Measurements from ENCODE around the gene EEFSEC.

DNA sequence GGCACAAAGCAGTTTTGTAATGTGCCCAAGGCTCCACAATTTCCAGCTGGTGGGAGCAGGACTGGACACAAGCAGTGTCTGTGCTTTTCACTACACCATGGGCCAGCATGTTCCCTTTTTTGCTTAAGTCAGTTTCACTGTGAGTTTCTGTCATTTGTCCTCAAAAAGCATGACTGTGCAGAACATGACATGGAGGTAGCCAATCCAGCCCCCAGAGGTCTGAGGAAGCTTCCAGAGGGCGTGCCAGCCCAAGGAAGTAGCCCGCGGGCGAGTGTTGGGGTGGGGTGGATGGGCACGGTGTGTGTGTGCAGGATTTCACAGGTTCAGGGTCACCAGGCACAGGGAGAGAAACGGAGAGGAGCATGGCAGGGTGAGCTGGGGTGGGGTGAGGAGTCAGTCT is 8.0 kb upstream of the EEFSEC start:
- TF ChIP-seq CTCF (conservative IDR thresholded peaks at IDR 0.05) (no peak), EZH2 (IDR thresholded peaks at IDR 0.05; ENCODE audit: low read depth) (no peak)
